IMR-90 (cell line): Measurements from ENCODE around the gene FALEC. TPM values are rescaled to one million over a fixed set of nuclear protein-coding genes. Genes with fewer than 3 reads are reported as not detected.

ENCODE experiments used
- ATAC-seq: fragments of 200-7000 bp; cut with Tn5 transposase; 2 replicates; pipeline ENCODE4 v1.9.1; 2020; ENCODE audit warnings: low read depth, mild to moderate bottlenecking, moderate library complexity
- BruUV-seq: library from RNA; stranded (reverse); fragments of 400-500 nt; replicated peaks from 2 replicates; lab custom pipeline; 2021; lab: Mats Ljungman, UMichigan
- CTCF ChIA-PET: fragments of 300-600 bp; formaldehyde crosslinking; extraction: SDS; loops from one replicate; lab custom pipeline; 2021; ENCODE audit warnings: antibody characterized with exemption; lab: Yijun Ruan, JAX
- POLR2A ChIA-PET: fragments of 300-600 bp; sonication (Branson Sonifier 250); formaldehyde crosslinking; loops from one replicate; lab custom pipeline; 2022; ENCODE audit warnings: antibody characterized with exemption; ENCODE audit not compliant: unreplicated experiment; lab: Charles Lee
- DNase-seq: peaks from one replicate; pipeline ENCODE4 v3.0.0; 2013
- H2AFZ ChIP-seq: replicated peaks from 2 replicates; pipeline ENCODE3; 2013; ENCODE audit warnings: low read length, mild to moderate bottlenecking; ENCODE audit not compliant: poor library complexity
- H2AK5ac ChIP-seq: 2 replicates; pipeline ENCODE4 v1.6.1; 2013; ENCODE audit warnings: low read depth, low read length, inconsistent platforms
- H2AK9ac ChIP-seq: replicated peaks from 2 replicates; pipeline ENCODE3; 2013; ENCODE audit warnings: mild to moderate bottlenecking, low read depth, low read length, moderate library complexity; ENCODE audit not compliant: poor library complexity
- H2BK120ac ChIP-seq: 2 replicates; pipeline ENCODE4 v1.6.1; 2013; ENCODE audit warnings: low read depth, low read length, inconsistent platforms
- H2BK15ac ChIP-seq: 3 replicates; pipeline ENCODE4 v1.6.1; 2013; ENCODE audit warnings: low read depth, low read length, inconsistent platforms
- H2BK20ac ChIP-seq: 2 replicates; pipeline ENCODE4 v1.6.1; 2013; ENCODE audit warnings: low read depth, mild to moderate bottlenecking, inconsistent platforms, low read length, moderate library complexity
- H2BK5ac ChIP-seq: 2 replicates; pipeline ENCODE4 v1.6.1; 2013; ENCODE audit warnings: mild to moderate bottlenecking, low read depth, low read length, inconsistent platforms; ENCODE audit not compliant: poor library complexity, severe bottlenecking
- H3K14ac ChIP-seq: replicated peaks from 2 replicates; pipeline ENCODE4 v1.6.1; 2013; ENCODE audit warnings: low read depth, low read length, inconsistent platforms
- H3K18ac ChIP-seq: 2 replicates; pipeline ENCODE4 v1.6.1; 2013; ENCODE audit warnings: low read depth, low read length, control low read depth
- H3K23ac ChIP-seq: 2 replicates; pipeline ENCODE4 v1.6.1; 2013; ENCODE audit warnings: low read depth, low read length, inconsistent platforms
- H3K27ac ChIP-seq: 2 replicates; pipeline ENCODE4 v1.5.1; 2013; ENCODE audit warnings: mild to moderate bottlenecking, control low read depth, low read length; ENCODE audit not compliant: insufficient read depth
- H3K27me3 ChIP-seq: 2 replicates; pipeline ENCODE4 v1.6.1; 2013; ENCODE audit warnings: low read length; ENCODE audit not compliant: control insufficient read depth, insufficient read depth
- H3K36me3 ChIP-seq: 2 replicates; pipeline ENCODE4 v1.6.1; 2013; ENCODE audit warnings: low read length, mixed read lengths; ENCODE audit not compliant: control insufficient read depth, insufficient read depth
- H3K4ac ChIP-seq: 2 replicates; pipeline ENCODE4 v1.6.1; 2013; ENCODE audit warnings: low read depth, low read length, inconsistent platforms
- H3K4me1 ChIP-seq: 2 replicates; pipeline ENCODE4 v1.6.1; 2013; ENCODE audit warnings: low read length, mixed read lengths; ENCODE audit not compliant: control insufficient read depth, insufficient read depth
- H3K4me2 ChIP-seq: 2 replicates; pipeline ENCODE4 v1.6.1; 2013; ENCODE audit warnings: low read depth, mild to moderate bottlenecking, control low read depth, low read length, moderate library complexity
- H3K4me3 ChIP-seq: 2 replicates; pipeline ENCODE4 v1.5.1; 2013; ENCODE audit warnings: low read depth, mild to moderate bottlenecking, control low read depth, low read length, moderate library complexity; ENCODE audit not compliant: insufficient read depth
- H3K56ac ChIP-seq: 2 replicates; pipeline ENCODE4 v1.6.1; 2013; ENCODE audit warnings: low read length, inconsistent platforms; ENCODE audit not compliant: insufficient read depth; ENCODE audit errors: extremely low read depth
- H3K79me1 ChIP-seq, 2 experiments: 2 replicates each; pipeline ENCODE4 v1.6.1; 2013; ENCODE audit warnings: low read length in 2 of 2, inconsistent platforms in 1 of 2, low read depth in 1 of 2
- H3K9ac ChIP-seq: 2 replicates; pipeline ENCODE4 v1.6.1; 2013; ENCODE audit warnings: low read depth, low read length, control low read depth
- H3K9me1 ChIP-seq: 2 replicates; pipeline ENCODE4 v1.6.1; 2013; ENCODE audit warnings: low read length, inconsistent platforms; ENCODE audit not compliant: insufficient read depth
- H3K9me3 ChIP-seq: 2 replicates; pipeline ENCODE4 v1.6.1; 2013; ENCODE audit warnings: low read length; ENCODE audit not compliant: control insufficient read depth, insufficient read depth
- H4K20me1 ChIP-seq: 2 replicates; pipeline ENCODE4 v1.6.1; 2013; ENCODE audit warnings: low read length, inconsistent platforms; ENCODE audit not compliant: insufficient read depth
- H4K5ac ChIP-seq: 2 replicates; pipeline ENCODE4 v1.6.1; 2013; ENCODE audit warnings: mild to moderate bottlenecking, low read depth, low read length, control low read depth
- H4K8ac ChIP-seq, 2 experiments: 2 replicates each; pipeline ENCODE4 v1.6.1; 2013; ENCODE audit warnings: low read depth in 2 of 2, low read length in 2 of 2, control low read depth in 1 of 2, inconsistent platforms in 1 of 2
- H4K91ac ChIP-seq: 2 replicates; pipeline ENCODE4 v1.6.1; 2013; ENCODE audit warnings: low read depth, low read length, inconsistent platforms; ENCODE audit not compliant: insufficient read depth
- CHD1 ChIP-seq: IDR thresholded peaks from 2 replicates; pipeline ENCODE4 v1.6.1; 2012; ENCODE audit warnings: low read depth, low read length, improper control_type of control experiment
- ELK1 ChIP-seq: fragments of 150-350 bp; IDR thresholded peaks from 2 replicates; pipeline ENCODE4 v1.6.1; 2016; ENCODE audit warnings: low read depth, mild to moderate bottlenecking, low read length, moderate library complexity, borderline replicate concordance
- FOS ChIP-seq: fragments of 150-350 bp; IDR thresholded peaks from 2 replicates; pipeline ENCODE4 v1.6.1; 2016; ENCODE audit warnings: low read depth, low read length
- MAZ ChIP-seq: IDR thresholded peaks from 2 replicates; pipeline ENCODE4 v1.6.1; 2012; ENCODE audit warnings: low read depth, mild to moderate bottlenecking, low read length, improper control_type of control experiment, moderate library complexity, borderline replicate concordance
- MXI1 ChIP-seq: IDR thresholded peaks from 2 replicates; pipeline ENCODE4 v1.6.1; 2012; ENCODE audit warnings: low read depth, mild to moderate bottlenecking, low read length, moderate library complexity, borderline replicate concordance
- NFE2L2 ChIP-seq: fragments of 150-350 bp; IDR thresholded peaks from 2 replicates; pipeline ENCODE4 v1.6.1; 2016; ENCODE audit warnings: low read depth, mild to moderate bottlenecking, low read length
- POLR2A ChIP-seq: IDR thresholded peaks from 2 replicates; pipeline ENCODE4 v1.6.1; 2012; ENCODE audit warnings: mild to moderate bottlenecking, low read depth, low read length
- USF2 ChIP-seq: fragments of 150-350 bp; IDR thresholded peaks from 2 replicates; pipeline ENCODE4 v1.6.1; 2017; ENCODE audit warnings: mild to moderate bottlenecking, antibody characterized with exemption, low read length, low read depth
- WGBS, 2 experiments: methylation state at CpG; one replicate each; pipeline versions ENCODE4 v1.1.5 to v1.1.7; 2013; ENCODE audit warnings: missing lambda C conversion rate in 2 of 2; ENCODE audit not compliant: insufficient read length in 1 of 2; ENCODE audit errors: extremely low coverage in 2 of 2; 5-methylcytosine and 5-hydroxymethylcytosine counted together
- dilution Hi-C: fragments of 300-500 bp; cut with HindIII; formaldehyde crosslinking; loops from one replicate; pipeline ENCODE4 v1.14.3; 2018; ENCODE audit warnings: low sequenced_read_pairs; ENCODE audit not compliant: unreplicated experiment
- in situ Hi-C: fragments of 300-500 bp; cut with MboI; formaldehyde crosslinking; loops from 3 replicates; pipeline ENCODE4 v1.14.3; 2019; ENCODE audit warnings: low sequenced_read_pairs, inconsistent platforms, mixed read lengths
- intact Hi-C: fragments of 100-400 bp; cut with micrococcal nuclease; formaldehyde crosslinking; loops from 2 replicates; pipeline ENCODE4 v1.10.0; 2022
- polyA plus RNA-seq, 3 experiments: library from polyadenylated mRNA; depleted of rRNA; stranded (reverse); fragments of >200 nt; gene quantifications; 2 replicates each; pipeline ENCODE4 v1.2.3, GENCODE V29; 2012; ENCODE audit warnings: low replicate concordance in 1 of 3
- total RNA-seq: library from RNA; depleted of rRNA; stranded (reverse); fragments of >200 nt; gene quantifications from 2 replicates; pipeline ENCODE4 v1.2.3, GENCODE V29; 2012

The FALEC gene
- total and polyA plus RNA-seq, 2 of the 4 experiments (the other 2 are of a cell fraction), result not detected

- Histone ChIP-seq H3K9ac (no peak overlapping the region), H3K9me1 (peaks cover 4% of the 10 kb centered on the region), H4K5ac (no peak overlapping the region), H3K14ac (no peak overlapping the region; the same call in 1 of the 2 replicates), H3K9me3 (no peaks in the 10 kb centered on the region), H4K8ac (peak overlapping the region in 1 of 2 experiments; percentile 11; a peak in 1 of 4 replicates), H3K4ac (no peak overlapping the region), H3K4me2 (no peak overlapping the region), H2AK5ac (no peak overlapping the region; the same call in 1 of the 2 replicates), H4K20me1 (no peaks in the 10 kb centered on the region), H3K18ac (no peak overlapping the region), H3K56ac (no peak overlapping the region), H3K36me3 (no peaks in the 10 kb centered on the region), H2BK20ac (no peak overlapping the region), H2BK5ac (no peak overlapping the region), H3K27me3 (no peaks in the 10 kb centered on the region), H2AFZ (peak overlapping the region; percentile 11), H4K91ac (no peak overlapping the region), H2BK120ac (no peak overlapping the region), H3K23ac (peak overlapping the region; percentile 24; the same call in 1 of the 2 replicates), H3K79me1 (peaks cover 10 to 17% of the 10 kb centered on the region in 2 experiments), H2BK15ac (no peak overlapping the region), H3K4me1 (no peaks in the 10 kb centered on the region; the same call in 1 of the 2 replicates), H2AK9ac (no peak overlapping the region), H3K27ac (no peak overlapping the region), H3K4me3 (no peak overlapping the region)
- BruUV-seq, result no TSS peak
- dilution Hi-C loops, result no loop called here
- ATAC-seq (peak; percentile 9; the same call in 1 of the 2 replicates), DNase-seq (peak; percentile 78)
- in situ Hi-C loops, result no loop called here
- ChIA-PET POLR2A (no interaction called here), CTCF (no interaction called here)
- TF ChIP-seq USF2 (no peak), MXI1 (no peak), POLR2A (no peak), ELK1 (no peak), FOS (no peak), MAZ (no peak), CHD1 (no peak), NFE2L2 (no peak)
- 80% methylated on average over 1 of the region's 5 CpGs; no CpG with 5 or more reads in 1 of the 2 experiments for WGBS, 2 experiments
- intact Hi-C loops, result no loop called here
Measured at GRCh38 chr1:150484431-150484830, 31.1 kb upstream of the FALEC start.
